ENCODE measurements around the gene PRODH2.

The PRODH2 gene, protein sequence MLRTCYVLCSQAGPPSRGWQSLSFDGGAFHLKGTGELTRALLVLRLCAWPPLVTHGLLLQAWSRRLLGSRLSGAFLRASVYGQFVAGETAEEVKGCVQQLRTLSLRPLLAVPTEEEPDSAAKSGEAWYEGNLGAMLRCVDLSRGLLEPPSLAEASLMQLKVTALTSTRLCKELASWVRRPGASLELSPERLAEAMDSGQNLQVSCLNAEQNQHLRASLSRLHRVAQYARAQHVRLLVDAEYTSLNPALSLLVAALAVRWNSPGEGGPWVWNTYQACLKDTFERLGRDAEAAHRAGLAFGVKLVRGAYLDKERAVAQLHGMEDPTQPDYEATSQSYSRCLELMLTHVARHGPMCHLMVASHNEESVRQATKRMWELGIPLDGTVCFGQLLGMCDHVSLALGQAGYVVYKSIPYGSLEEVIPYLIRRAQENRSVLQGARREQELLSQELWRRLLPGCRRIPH

DNA sequence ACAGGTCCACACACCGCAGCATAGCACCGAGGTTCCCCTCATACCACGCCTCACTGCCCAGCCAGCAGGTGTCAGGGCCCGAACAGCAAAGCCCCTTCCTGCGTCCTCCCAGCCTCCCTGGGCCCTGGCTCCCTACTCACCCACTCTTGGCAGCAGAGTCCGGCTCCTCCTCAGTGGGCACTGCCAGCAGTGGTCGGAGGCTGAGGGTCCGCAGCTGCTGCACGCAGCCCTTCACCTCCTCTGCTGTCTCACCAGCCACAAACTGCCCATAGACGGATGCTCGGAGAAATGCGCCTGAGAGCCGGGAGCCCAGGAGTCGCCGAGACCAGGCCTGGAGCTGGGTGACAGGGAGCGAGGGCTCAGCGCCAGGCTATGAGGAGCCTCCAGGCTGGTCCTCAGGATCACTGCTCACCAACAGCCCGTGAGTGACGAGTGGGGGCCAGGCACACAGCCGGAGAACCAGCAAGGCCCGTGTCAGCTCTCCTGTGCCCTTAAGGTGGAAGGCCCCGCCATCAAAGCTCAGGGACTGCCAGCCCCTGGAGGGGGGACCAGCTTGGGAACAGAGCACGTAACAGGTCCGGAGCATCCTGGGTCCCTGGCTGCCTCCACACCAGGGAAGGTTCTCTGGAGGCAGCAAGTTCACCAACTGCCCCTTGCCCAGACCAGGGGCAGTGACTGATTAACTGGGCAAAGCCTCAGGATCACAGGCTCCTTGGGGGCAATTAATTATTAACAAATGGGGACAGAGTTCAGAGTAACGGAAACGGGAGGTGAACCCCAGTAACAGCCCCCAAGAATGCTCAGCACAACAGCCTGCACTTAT, at the start of gene PRODH2:
Gene PRODH2 (minus strand): TSS at position 626 of the 823 bp plus-strand sequence. CDS start 40 bp downstream, at position 586.
- no peak for DNase-seq (ENCODE audit: low read depth, low spot score)

DNA sequence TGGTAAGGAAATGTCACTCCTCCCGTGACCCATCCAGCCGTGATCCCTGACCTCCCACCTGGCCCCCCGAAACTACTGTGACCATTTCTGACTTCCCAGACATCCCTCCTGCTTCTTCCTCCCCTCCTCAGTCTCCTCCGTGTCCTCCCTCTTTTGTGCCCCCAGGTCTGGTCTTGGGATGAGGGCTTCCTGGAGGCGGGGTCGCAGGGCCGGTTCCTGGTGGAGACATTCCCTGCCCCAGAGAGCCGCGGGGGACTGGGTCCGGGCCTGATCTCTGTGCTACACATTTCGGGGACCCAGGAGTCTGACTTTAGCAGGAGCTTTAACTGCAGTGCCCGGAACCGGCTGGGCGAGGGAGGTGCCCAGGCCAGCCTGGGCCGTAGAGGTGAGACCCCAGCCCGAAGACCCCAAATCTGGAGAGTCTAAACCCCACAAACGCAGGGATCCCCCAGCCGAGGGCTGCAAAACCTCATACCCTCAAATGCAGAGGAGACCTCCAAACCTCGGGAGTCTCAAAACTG, 49.1 kb upstream of the PRODH2 start:
- no peak for DNase-seq (ENCODE audit: low read depth, low spot score)

DNA sequence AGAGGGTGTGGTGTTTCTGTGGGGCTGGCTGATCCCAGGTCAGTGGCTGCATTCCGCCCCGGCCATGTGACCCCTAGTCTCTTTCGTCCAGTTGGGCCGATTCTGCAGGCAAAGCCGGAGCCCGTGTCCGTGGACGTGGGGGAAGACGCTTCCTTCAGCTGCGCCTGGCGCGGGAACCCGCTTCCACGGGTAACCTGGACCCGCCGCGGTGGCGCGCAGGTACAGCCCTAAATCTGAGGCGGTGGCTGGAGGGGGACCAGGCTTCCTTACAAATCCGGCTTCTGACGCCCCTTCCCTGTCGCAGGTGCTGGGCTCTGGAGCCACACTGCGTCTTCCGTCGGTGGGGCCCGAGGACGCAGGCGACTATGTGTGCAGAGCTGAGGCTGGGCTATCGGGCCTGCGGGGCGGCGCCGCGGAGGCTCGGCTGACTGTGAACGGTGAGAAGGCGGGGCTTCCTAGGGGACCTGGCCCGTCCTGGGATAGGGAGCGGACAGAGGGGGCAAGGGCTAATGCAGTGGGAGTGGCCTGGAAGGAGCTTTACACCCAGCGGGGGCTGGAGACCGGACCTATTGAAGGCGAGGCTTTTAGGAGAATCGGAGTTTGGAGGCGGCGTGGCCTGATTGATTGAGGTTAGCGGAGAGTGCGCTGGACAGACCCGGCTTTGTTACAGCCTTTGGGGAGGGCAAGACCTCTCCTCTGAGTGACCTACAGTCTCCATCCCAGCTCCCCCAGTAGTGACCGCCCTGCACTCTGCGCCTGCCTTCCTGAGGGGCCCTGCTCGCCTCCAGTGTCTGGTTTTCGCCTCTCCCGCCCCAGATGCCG, 48.4 kb upstream of the PRODH2 start:
- DNase-seq (ENCODE audit: low read depth, low spot score), result peak; percentile 72

DNA sequence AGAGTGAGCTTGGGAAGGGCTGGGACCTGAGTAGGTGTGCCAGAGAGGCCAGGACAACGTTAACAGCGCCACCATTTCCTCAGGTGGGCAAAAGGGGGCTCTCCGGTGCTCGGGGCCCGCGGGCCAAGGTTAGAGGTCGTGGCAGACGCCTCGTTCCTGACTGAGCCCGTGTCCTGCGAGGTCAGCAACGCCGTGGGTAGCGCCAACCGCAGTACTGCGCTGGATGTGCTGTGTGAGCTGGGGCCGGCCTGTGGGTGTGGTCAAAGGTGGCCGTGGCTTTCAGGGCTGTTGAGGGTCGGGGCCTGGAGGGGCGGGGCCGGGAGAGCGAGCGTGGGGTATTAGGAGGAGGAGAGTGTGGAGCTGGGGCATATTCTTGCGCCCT, 47.8 kb upstream of the PRODH2 start:
- no peak for DNase-seq (ENCODE audit: low read depth, low spot score)

DNA sequence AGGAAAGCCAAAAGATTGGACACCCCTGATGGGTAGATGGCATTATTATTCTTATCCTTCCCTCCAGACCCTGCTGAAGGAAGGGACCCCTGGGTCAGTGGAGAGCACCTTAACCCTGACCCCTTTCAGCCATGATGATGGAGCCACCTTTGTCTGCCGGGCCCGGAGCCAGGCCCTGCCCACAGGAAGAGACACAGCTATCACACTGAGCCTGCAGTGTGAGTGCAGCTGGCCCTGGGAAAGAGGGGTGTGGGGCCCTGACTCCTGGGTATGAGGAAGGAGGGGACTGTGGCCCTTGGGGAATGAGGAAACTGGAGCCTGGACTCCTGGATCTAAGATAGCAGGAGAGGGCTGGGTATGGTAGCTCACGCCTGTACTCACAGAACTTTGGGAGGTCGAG, 46.8 kb upstream of the PRODH2 start:
- DNase-seq (ENCODE audit: low read depth, low spot score), result no peak

GRCh38 chr19:35858311-35858710, 45.7 kb upstream of the PRODH2 start:
- no peak for DNase-seq (ENCODE audit: low read depth, low spot score)

GRCh38 chr19:35856546-35857149, 44.0 kb upstream of the PRODH2 start, which contains the start of gene KIRREL2:
KIRREL2 (plus strand) TSS chr19:35856911; CDS start chr19:35857120, 209 bp downstream.
- DNase-seq (ENCODE audit: low read depth, low spot score), result no peak

- no peak for DNase-seq (ENCODE audit: low read depth, low spot score)
Measured at GRCh38 chr19:35853038-35853756, 40.6 kb upstream of the PRODH2 start.

DNA sequence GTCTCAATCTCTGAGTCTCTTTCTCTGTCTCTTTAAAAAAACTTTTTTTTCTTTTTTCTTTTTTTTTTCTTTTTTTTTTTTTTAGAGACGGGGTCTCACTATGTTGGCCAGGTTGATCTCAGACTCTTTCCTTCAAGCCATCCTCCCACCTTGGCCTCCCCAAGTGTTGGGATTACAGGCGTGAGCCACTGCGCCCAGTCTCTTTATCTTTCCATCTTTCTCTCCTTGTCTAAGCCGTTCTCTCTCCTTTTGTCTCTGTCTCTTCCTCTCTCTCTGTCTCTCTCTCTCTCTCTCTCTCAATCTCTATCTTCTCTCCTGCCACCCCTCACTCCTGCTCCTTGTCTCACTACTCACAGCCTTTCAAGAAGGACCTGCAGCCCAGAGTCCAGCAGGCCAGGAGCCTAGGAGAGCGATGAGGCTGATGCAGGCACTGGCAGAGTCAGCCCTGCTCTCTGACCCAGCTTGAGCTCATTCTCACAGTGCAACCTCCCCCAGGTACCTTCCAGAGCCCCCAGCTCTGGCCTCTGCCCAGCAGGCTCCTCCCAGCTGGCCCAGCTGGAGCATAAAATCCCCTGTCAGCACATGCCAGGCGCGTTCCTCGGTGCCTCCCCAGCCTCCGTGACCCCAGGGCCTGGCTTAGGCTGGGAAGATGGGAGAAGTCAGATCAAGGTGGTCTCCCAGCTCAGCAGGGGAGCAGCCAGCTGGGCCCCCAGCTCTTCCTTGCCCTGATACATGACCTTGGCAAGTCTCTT, 39.6 kb upstream of the PRODH2 start, which contains the start of gene NPHS1:
Gene NPHS1 (minus strand): TSS at position 476 of the 752 bp plus-strand sequence. CDS start 667 bp downstream, outside the sequence.
- no peak for DNase-seq (ENCODE audit: low read depth, low spot score)

DNA sequence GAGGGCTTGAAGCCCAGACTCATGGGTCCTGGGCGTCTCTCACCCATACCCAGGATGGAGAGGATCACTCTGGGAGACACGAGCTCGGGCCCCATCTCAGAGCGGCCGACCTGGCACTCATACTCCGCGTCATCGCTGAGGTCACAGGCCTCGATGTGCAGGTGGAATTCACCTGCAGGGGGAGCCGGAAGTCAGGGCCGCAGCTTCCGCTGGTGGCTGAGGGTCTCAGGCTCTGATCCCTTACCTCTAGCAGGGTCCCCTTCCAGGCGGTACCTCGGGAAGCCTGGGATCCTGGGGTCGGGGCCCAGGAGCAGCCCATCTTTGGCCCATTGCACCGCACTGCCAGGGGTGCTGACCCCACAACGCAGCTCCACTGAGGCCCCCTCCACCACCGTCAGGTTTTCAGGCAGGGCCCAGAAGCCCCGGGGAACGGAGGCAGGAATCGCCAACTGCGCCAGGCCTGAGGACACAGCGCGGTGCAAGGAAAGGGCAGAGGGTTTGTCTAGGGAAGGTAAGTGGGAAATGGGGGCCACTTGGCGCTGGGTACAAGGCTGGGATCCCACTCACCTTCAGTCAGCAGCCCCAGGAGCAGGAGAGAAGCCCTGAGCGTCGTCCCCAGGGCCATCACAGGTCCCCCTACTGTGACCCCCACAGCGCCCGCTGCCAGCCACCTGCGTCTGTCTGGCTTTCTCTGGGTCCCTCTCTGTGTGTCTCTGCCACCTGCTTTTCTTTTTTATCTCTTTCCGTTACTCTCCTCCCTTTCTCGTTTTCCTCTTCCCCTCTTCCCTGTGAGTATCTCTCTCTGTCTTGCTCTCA, 38.8 kb upstream of the PRODH2 start:
- no peak for DNase-seq (ENCODE audit: low read depth, low spot score)

- no peak for DNase-seq (ENCODE audit: low read depth, low spot score)
Measured at GRCh38 chr19:35848919-35849505, 36.4 kb upstream of the PRODH2 start.

DNA sequence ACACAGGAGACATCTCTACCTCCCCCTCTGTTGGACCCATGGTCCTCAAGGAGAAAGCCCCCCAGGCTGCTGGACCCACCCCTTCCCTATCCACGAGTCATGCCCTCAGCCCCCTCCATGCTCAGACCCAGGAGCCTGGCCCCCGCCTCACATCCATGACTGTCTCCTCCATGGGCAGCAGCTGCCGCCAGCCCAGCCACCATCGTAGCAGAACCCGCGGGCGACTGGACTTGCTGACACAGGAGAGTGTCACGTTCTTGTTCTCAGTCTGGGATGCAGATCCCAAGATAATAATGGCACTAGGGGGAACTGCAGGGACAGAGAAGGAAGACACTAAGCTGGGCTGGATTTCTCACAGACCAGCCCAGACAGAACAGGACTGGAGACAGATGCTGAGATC, 35.8 kb upstream of the PRODH2 start:
- no peak for DNase-seq (ENCODE audit: low read depth, low spot score)

DNA sequence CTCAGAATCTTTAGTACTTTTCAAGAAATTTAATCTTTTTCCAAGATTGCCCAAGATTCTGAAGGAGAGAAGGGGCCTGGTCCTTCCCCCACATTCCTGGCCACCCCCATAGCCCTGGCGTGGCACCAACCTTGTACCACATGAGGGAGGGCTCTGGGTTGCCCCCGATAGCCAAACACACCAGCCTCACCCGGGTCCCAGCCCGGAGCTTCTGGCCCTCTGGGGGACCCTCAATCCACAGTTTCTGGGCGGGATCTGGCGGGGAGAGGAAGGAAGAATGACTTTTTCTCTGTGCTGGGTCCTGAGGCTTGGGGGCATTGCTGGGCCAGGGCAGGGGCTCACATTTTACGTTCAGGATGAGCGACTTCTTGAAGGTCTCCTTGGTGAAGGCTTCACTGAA, 35.3 kb upstream of the PRODH2 start:
- no peak for DNase-seq (ENCODE audit: low read depth, low spot score)

DNA sequence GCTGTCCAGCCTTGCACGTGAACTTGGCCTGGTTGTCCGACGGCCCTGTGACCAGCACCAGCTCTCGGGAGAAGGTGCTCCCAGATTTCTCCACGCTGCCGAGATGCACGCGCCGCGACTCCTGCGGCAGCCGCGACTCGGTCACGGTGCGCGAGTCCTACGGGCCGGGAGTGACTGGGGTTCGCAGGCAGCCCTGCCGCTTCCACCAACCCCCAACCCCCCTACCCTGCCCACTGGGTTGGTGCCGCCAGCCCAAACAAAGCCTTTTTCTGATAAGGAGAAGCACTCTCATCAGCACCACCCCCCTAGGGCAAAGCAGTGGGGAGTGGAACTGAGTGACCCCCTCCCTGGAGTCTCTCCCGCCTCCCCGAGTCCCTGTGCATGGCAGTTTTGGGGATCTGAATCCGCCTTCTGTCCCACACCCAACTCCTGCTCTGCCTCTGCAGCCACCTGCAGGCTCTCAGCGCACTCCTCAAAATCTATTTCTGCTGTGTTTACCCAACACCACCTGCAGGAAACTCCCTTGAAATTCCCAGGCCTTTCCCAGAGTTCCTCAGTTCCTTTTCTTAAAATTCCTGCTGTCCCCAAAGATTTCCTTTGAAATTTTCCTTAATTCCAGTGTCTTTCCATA, 33.5 kb upstream of the PRODH2 start:
- DNase-seq (ENCODE audit: low read depth, low spot score), result no peak

DNA sequence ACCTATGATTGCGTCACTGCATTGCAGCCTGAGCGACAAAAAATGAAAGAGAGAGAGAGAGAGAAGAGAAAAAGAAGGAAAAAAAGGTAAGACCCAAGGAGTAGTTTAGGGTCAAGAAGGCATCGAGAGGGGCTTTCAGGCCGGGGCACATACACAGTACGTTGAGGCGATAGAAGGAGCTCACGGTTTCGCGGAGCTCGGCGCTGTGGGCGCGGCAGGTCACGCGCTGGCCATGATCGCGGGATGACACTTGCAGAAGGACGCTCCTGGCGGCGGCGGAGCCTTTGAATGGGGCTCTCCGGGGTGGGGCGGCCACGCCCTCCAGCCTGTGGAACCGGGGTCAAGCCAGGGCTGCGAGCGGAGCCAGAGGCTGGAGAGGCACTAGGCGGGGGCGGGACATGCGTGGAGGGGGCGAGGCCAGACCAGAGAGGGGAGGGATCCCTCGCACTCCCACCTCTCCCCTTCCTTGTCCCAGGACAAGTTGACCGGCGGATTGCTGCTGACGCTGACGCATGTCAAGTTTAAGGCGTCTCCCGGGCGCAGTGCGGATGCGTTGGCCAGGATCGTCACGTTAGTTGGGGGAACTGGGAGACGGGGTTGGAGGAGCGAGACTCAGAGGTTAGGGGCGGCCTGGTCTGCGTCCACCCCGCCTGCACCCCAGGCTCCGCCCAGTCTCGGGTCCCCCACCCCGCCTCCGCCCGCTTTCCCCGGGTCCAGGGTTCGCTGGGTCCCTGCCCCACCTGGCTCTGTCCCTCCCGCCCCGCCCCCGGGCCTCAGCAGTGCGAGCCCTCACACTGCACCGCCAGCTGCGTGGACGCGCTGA, 32.8 kb upstream of the PRODH2 start:
- no peak for DNase-seq (ENCODE audit: low read depth, low spot score)

- DNase-seq (ENCODE audit: low read depth, low spot score), result no peak
Measured at GRCh38 chr19:35844482-35845214, 32.0 kb upstream of the PRODH2 start.
